ENCODE measurements around the gene MAP1B. TPM values are rescaled to one million over a fixed set of nuclear protein-coding genes. Genes with fewer than 3 reads are reported as not detected.

Gene MAP1B
- total and polyA plus RNA-seq, 2 of the 4 experiments (the other 2 are of a cell fraction) = 41.1 to 183 TPM

GRCh38 chr5:72093824-72094223, 13.5 kb upstream of the MAP1B start:
- no peaks in the 10 kb centered on the region for H3K27me3 ChIP-seq (ENCODE audit: control insufficient read depth, insufficient read depth, low read length)
- H2AK9ac ChIP-seq (replicated peaks; ENCODE audit: low read depth, low read length, poor library complexity) = no peak overlapping the region
- no peak for TF ChIP-seq MXI1 (IDR thresholded peaks at IDR 0.05; ENCODE audit: borderline replicate concordance, low read depth, low read length)
- no peak for TF ChIP-seq RCOR1 (IDR thresholded peaks at IDR 0.05; ENCODE audit: insufficient replicate concordance, low read length)
- TF ChIP-seq CTCF (conservative IDR thresholded peaks at IDR 0.05; ENCODE audit: low read depth, low read length) = no peak
- no peak for TF ChIP-seq RFX5 (IDR thresholded peaks at IDR 0.05; ENCODE audit: low read depth, low read length)
- no peak for TF ChIP-seq BHLHE40 (IDR thresholded peaks at IDR 0.05; ENCODE audit: low read depth, low read length)
- no peak for TF ChIP-seq MAFK (IDR thresholded peaks at IDR 0.05; ENCODE audit: low read depth, low read length)
- TF ChIP-seq FOS (IDR thresholded peaks at IDR 0.05; ENCODE audit: low read depth, low read length) = no peak
- TF ChIP-seq ELK1 (IDR thresholded peaks at IDR 0.05; ENCODE audit: borderline replicate concordance, low read depth, low read length) = no peak
- TF ChIP-seq MAZ (IDR thresholded peaks at IDR 0.05; ENCODE audit: borderline replicate concordance, low read depth, low read length) = no peak
- no peak for TF ChIP-seq SMC3 (IDR thresholded peaks at IDR 0.05; ENCODE audit: low read depth, low read length)
- no peak for TF ChIP-seq POLR2A (IDR thresholded peaks at IDR 0.05; ENCODE audit: low read depth, low read length)
- TF ChIP-seq CHD1 (IDR thresholded peaks at IDR 0.05; ENCODE audit: low read depth, low read length) = no peak
- TF ChIP-seq CEBPB (IDR thresholded peaks at IDR 0.05; ENCODE audit: low read depth, low read length) = no peak
- no peak for TF ChIP-seq NFE2L2 (IDR thresholded peaks at IDR 0.05; ENCODE audit: low read depth, low read length)
- no peak overlapping the region; the same call in 1 of the 2 replicates for H2AK5ac ChIP-seq (ENCODE audit: low read depth, low read length)
- H3K18ac ChIP-seq (ENCODE audit: low read depth, low read length) = no peak overlapping the region
- H4K8ac ChIP-seq (ENCODE audit: low read depth in 2 of 2, low read length in 2 of 2) = no peak overlapping the region
- ChIA-PET POLR2A (ENCODE audit: unreplicated experiment) (no interaction called here), CTCF (no interaction called here)
- ATAC-seq (ENCODE audit: low read depth) (no peak), DNase-seq (no peak)
- no peak overlapping the region for H2BK20ac ChIP-seq (ENCODE audit: low read depth, low read length)
- H3K56ac ChIP-seq (ENCODE audit: extremely low read depth, insufficient read depth, low read length) = no peak overlapping the region
- peak overlapping the region; percentile 32 for H2AFZ ChIP-seq (replicated peaks; ENCODE audit: low read length, poor library complexity)
- H4K20me1 ChIP-seq (ENCODE audit: insufficient read depth, low read length) = no peaks in the 10 kb centered on the region
- intact Hi-C loops (cut with micrococcal nuclease) (no loop called here), in situ Hi-C loops (cut with MboI; ENCODE audit: low sequenced_read_pairs) (no loop called here), dilution Hi-C loops (cut with HindIII; ENCODE audit: low sequenced_read_pairs, unreplicated experiment) (no loop called here)
- H3K79me1 ChIP-seq (ENCODE audit: low read depth in 1 of 2, low read length in 2 of 2) = no peaks in the 10 kb centered on the region
- no peaks in the 10 kb centered on the region for H3K4me1 ChIP-seq (ENCODE audit: control insufficient read depth, insufficient read depth, low read length)
- no peak overlapping the region for H3K4me3 ChIP-seq (ENCODE audit: insufficient read depth, low read depth, low read length)
- H4K5ac ChIP-seq (ENCODE audit: low read depth, low read length) = no peak overlapping the region
- H3K36me3 ChIP-seq (ENCODE audit: control insufficient read depth, insufficient read depth, low read length) = no peaks in the 10 kb centered on the region
- no peak overlapping the region for H3K4ac ChIP-seq (ENCODE audit: low read depth, low read length)
- H3K9ac ChIP-seq (ENCODE audit: low read depth, low read length) = no peak overlapping the region
- H3K27ac ChIP-seq (ENCODE audit: insufficient read depth, low read length) = no peak overlapping the region
- H2BK5ac ChIP-seq (ENCODE audit: low read depth, low read length, poor library complexity, severe bottlenecking) = no peak overlapping the region
- H3K9me1 ChIP-seq (ENCODE audit: insufficient read depth, low read length) = no peaks in the 10 kb centered on the region
- no peaks in the 10 kb centered on the region for H3K9me3 ChIP-seq (ENCODE audit: control insufficient read depth, insufficient read depth, low read length)
- no peak overlapping the region for H3K4me2 ChIP-seq (ENCODE audit: low read depth, low read length)
- no peak overlapping the region for H3K14ac ChIP-seq (replicated peaks; ENCODE audit: low read depth, low read length)
- no TSS peak for BruUV-seq (replicated peaks)
- H2BK15ac ChIP-seq (ENCODE audit: low read depth, low read length) = no peak overlapping the region
- WGBS, 2 experiments (ENCODE audit: extremely low coverage in 2 of 2, insufficient read length in 1 of 2) = 100% methylated on average over 1 of the region's 3 CpGs; no CpG with 5 or more reads in 1 of the 2 experiments
- H4K91ac ChIP-seq (ENCODE audit: insufficient read depth, low read depth, low read length) = no peak overlapping the region
- H2BK120ac ChIP-seq (ENCODE audit: low read depth, low read length) = no peak overlapping the region
- no peak overlapping the region for H3K23ac ChIP-seq (ENCODE audit: low read depth, low read length)
